ENCODE data around the gene RSPO3. TPM values are rescaled to one million over a fixed set of nuclear protein-coding genes. Genes with fewer than 3 reads are reported as not detected.
"Not testable (repeated sequence)": the region's sequence is repeated elsewhere in the genome, so short reads cannot be mapped to it uniquely, and the experiment has no call there.

RSPO3 gene
- total RNA-seq, 2 experiments from 2014 or later = not detected

DNA sequence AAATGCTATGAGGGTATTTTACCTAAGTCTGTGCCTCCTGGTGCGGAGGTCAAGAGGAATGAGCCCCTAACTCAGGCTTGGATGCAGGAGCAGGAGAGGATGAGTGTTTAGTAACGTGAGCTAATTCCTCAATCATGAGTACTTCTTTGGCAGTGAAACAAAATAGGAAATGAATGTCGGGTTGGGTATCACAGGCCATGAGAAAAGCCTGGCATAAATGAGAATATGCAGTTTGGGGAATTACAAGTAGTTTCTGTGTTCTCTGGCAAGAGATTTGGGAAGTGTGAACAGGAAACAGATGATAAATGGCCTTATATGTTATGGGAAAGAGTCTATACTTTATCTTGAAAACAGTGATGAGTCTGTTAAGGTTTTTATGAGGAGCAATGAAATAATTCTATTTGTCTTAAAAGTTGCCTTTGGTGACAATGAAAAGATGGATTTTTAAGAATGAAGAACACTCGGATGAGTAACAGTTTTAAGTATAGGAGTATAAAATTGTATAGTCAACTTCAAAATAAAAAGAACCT lies 89.2 kb downstream of the RSPO3 start:
- TF ChIP-seq, protein P1, sequence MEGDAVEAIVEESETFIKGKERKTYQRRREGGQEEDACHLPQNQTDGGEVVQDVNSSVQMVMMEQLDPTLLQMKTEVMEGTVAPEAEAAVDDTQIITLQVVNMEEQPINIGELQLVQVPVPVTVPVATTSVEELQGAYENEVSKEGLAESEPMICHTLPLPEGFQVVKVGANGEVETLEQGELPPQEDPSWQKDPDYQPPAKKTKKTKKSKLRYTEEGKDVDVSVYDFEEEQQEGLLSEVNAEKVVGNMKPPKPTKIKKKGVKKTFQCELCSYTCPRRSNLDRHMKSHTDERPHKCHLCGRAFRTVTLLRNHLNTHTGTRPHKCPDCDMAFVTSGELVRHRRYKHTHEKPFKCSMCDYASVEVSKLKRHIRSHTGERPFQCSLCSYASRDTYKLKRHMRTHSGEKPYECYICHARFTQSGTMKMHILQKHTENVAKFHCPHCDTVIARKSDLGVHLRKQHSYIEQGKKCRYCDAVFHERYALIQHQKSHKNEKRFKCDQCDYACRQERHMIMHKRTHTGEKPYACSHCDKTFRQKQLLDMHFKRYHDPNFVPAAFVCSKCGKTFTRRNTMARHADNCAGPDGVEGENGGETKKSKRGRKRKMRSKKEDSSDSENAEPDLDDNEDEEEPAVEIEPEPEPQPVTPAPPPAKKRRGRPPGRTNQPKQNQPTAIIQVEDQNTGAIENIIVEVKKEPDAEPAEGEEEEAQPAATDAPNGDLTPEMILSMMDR (conservative IDR thresholded peaks at IDR 0.05; ENCODE audit: low read length) = no peak
- TF ChIP-seq EZH2phosphoT487 (IDR thresholded peaks at IDR 0.05; ENCODE audit: borderline replicate concordance, low read depth, low read length) = no peak
- H2AFZ ChIP-seq (ENCODE audit: low read length) = no peak overlapping the region
- no peaks in the 10 kb centered on the region for H3K9me2 ChIP-seq (ENCODE audit: insufficient read depth, low read length)
- H3K9me3 ChIP-seq (ENCODE audit: low read length) = no peaks in the 10 kb centered on the region
- H3K4me2 ChIP-seq (ENCODE audit: low read length) = no peak overlapping the region
- no peaks in the 10 kb centered on the region for H4K20me1 ChIP-seq (ENCODE audit: insufficient read depth, low read length)
- no peak for DNase-seq (ENCODE audit: low spot score)
- no peak overlapping the region for H3K27ac ChIP-seq (ENCODE audit: low read depth, low read length, poor library complexity, severe bottlenecking)
- ChIA-PET POLR2A (no interaction called here), CTCF (ENCODE audit: unreplicated experiment) (no interaction called here)
- H3K79me2 ChIP-seq (ENCODE audit: insufficient read depth, low read depth, low read length) = no peaks in the 10 kb centered on the region
- H3K36me3 ChIP-seq (ENCODE audit: insufficient read depth, low read length) = no peaks in the 10 kb centered on the region
- no peaks in the 10 kb centered on the region for H3K4me1 ChIP-seq (ENCODE audit: insufficient read depth, low read length, poor library complexity, severe bottlenecking)
- intact Hi-C loops (cut with micrococcal nuclease; ENCODE audit: unreplicated experiment) = no loop called here
- BruUV-seq (replicated peaks) = no TSS peak
- no peak overlapping the region for H3K4me3 ChIP-seq (ENCODE audit: low read depth, low read length, poor library complexity, severe bottlenecking)

DNA sequence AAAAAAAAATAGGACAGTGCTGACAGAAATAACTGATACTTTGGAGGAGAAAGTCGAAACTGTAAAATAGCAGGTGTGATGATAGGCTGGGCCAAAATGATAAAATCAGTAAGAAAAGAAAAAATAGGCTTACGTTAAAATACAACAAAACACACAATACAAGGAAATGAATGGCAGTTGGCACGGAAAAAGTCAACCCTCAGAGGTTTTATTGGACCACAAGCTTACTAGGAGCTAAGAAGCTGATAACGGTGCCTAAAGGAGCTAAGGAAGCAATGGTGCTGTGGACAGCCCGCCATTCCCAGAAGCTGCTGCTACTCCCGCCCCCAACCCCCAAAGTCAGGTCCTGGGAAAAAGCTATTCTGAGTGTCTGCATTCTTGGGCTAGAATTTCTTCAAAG lies 92.3 kb downstream of the RSPO3 start:
- Histone ChIP-seq H3K4me1 (ENCODE audit: insufficient read depth, low read length, poor library complexity, severe bottlenecking) (no peaks in the 10 kb centered on the region), H2AFZ (ENCODE audit: low read length) (no peak overlapping the region), H3K9me2 (ENCODE audit: insufficient read depth, low read length) (no peaks in the 10 kb centered on the region), H3K4me2 (ENCODE audit: low read length) (no peak overlapping the region), H3K9me3 (ENCODE audit: low read length) (no peaks in the 10 kb centered on the region), H4K20me1 (ENCODE audit: insufficient read depth, low read length) (no peaks in the 10 kb centered on the region), H3K4me3 (ENCODE audit: low read depth, low read length, poor library complexity, severe bottlenecking) (no peak overlapping the region), H3K79me2 (ENCODE audit: insufficient read depth, low read depth, low read length) (no peaks in the 10 kb centered on the region), H3K27ac (ENCODE audit: low read depth, low read length, poor library complexity, severe bottlenecking) (no peak overlapping the region), H3K36me3 (ENCODE audit: insufficient read depth, low read length) (no peaks in the 10 kb centered on the region)
- BruUV-seq (replicated peaks) = no TSS peak
- no peak for DNase-seq (ENCODE audit: low spot score)
- intact Hi-C loops (cut with micrococcal nuclease; ENCODE audit: unreplicated experiment) = no loop called here
- POLR2A ChIA-PET = interaction anchor here (0.7 kb wide), 1 partner anchor 402 kb away, joined by 3 read pairs; no protein-coding TSS in a partner anchor
- TF ChIP-seq, protein P1 (conservative IDR thresholded peaks at IDR 0.05; ENCODE audit: low read length) = no peak
- TF ChIP-seq EZH2phosphoT487 (IDR thresholded peaks at IDR 0.05; ENCODE audit: borderline replicate concordance, low read depth, low read length) = no peak
- CTCF ChIA-PET (ENCODE audit: unreplicated experiment) = no interaction called here

DNA sequence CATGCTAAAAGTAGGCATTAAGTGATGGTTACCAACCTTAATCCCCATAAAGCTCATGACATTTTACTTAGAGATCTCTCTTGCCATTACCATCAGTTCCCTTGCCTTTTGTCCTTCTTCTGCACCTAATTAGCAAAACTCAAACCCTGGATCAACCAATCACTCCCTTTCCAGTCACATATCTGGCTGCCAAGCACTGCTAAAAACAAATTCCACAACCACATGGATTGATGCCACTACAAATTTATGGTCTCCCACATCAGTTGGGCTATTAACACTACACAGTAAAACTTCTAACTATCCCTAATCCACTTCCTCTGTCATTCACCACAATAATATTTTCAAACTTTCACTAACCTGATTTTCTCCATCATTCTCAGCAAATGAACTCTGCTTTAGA lies 93.9 kb downstream of the RSPO3 start:
- no peaks in the 10 kb centered on the region for H3K36me3 ChIP-seq (ENCODE audit: insufficient read depth, low read length)
- TF ChIP-seq, protein P1 (conservative IDR thresholded peaks at IDR 0.05; ENCODE audit: low read length) = no peak
- TF ChIP-seq EZH2phosphoT487 (IDR thresholded peaks at IDR 0.05; ENCODE audit: borderline replicate concordance, low read depth, low read length) = no peak
- H4K20me1 ChIP-seq (ENCODE audit: insufficient read depth, low read length) = no peaks in the 10 kb centered on the region
- no peak overlapping the region for H2AFZ ChIP-seq (ENCODE audit: low read length)
- CTCF ChIA-PET (ENCODE audit: unreplicated experiment) = no interaction called here
- no peaks in the 10 kb centered on the region for H3K9me3 ChIP-seq (ENCODE audit: low read length)
- no peak overlapping the region for H3K4me2 ChIP-seq (ENCODE audit: low read length)
- H3K4me3 ChIP-seq (ENCODE audit: low read depth, low read length, poor library complexity, severe bottlenecking) = no peak overlapping the region
- no peaks in the 10 kb centered on the region for H3K4me1 ChIP-seq (ENCODE audit: insufficient read depth, low read length, poor library complexity, severe bottlenecking)
- no peaks in the 10 kb centered on the region for H3K79me2 ChIP-seq (ENCODE audit: insufficient read depth, low read depth, low read length)
- no peaks in the 10 kb centered on the region for H3K9me2 ChIP-seq (ENCODE audit: insufficient read depth, low read length)
- no peak overlapping the region for H3K27ac ChIP-seq (ENCODE audit: low read depth, low read length, poor library complexity, severe bottlenecking)
- no peak for DNase-seq (ENCODE audit: low spot score)
- POLR2A ChIA-PET = interaction anchor here (0.7 kb wide), 1 partner anchor 8 kb away, joined by 3 read pairs; no protein-coding TSS in a partner anchor
- BruUV-seq (replicated peaks) = no TSS peak
- intact Hi-C loops (cut with micrococcal nuclease; ENCODE audit: unreplicated experiment) = no loop called here

DNA sequence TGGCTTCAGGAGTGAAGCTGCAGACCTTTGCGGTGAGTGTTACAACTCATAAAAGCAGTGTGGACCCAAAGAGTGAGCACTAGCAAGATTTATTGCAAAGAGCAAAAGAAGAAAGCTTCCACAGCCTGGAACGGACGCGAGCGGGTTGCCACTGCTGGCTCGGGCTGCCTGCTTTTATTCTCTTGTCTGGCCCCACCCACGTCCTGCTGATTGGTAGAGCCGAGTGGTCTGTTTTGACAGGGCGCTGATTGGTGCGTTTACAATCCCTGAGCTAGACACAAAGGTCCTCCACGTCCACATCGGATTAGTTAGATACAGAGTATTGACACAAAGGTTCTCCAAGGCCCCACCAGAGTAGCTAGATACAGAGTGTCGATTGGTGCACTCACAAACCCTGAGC lies 95.6 kb downstream of the RSPO3 start:
- H3K4me3 ChIP-seq (ENCODE audit: low read depth, low read length, poor library complexity, severe bottlenecking); BruUV-seq (replicated peaks); H3K79me2 ChIP-seq (ENCODE audit: insufficient read depth, low read depth, low read length); H3K27ac ChIP-seq (ENCODE audit: low read depth, low read length, poor library complexity, severe bottlenecking); DNase-seq (ENCODE audit: low spot score); CTCF ChIA-PET (ENCODE audit: unreplicated experiment); H3K4me2 ChIP-seq (ENCODE audit: low read length); H3K4me1 ChIP-seq (ENCODE audit: insufficient read depth, low read length, poor library complexity, severe bottlenecking); H3K9me3 ChIP-seq (ENCODE audit: low read length); H3K36me3 ChIP-seq (ENCODE audit: insufficient read depth, low read length); H2AFZ ChIP-seq (ENCODE audit: low read length); POLR2A ChIA-PET; H3K9me2 ChIP-seq (ENCODE audit: insufficient read depth, low read length); intact Hi-C loops (cut with micrococcal nuclease; ENCODE audit: unreplicated experiment); H4K20me1 ChIP-seq (ENCODE audit: insufficient read depth, low read length): not testable (repeated sequence)
